ENCODE measurements around the gene TEDC1.
A peak's percentile ranks its signal among the peaks of the same experiment; 100 is the strongest.

Gene TEDC1

DNA sequence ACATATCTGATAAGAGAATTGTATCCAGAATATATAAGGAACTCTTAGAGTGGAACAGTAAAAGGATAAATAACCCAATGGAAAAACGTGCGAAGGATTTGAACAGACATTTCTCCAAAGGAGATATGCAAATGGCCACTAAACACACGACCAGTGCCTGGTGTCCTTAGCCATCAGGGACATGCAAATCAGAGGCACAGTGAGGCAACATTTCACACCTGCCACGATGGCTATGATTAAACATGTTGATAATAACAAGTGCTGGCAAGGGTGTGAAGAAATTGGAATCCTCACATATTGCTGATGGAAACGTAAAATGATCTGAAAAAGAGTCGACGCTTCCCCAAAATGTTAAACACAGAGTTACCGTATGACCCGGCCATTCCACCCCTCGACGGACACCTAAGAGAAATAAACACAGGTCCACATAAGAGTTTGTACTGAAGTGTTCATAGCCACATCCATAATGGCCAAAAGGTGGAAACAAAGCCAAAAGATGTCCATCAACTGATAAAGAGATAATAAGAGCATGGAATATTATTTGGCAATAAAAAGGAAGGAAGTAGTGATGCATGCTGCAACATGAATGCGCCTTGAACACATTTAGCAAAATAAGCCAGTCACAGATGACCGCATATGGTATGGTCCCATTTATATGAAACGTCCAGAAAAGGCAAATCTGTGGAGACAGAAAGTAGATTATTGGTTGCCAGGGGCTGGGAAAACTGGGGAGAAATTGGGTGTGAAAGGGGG lies 29.1 kb downstream of the TEDC1 start:
- H3K4me3 ChIP-seq: no peak overlapping the region
- H3K9ac ChIP-seq (ENCODE audit: insufficient read length): no peak overlapping the region
- DNase-seq (ENCODE audit: low read depth, low spot score): no peak
- H3K36me3 ChIP-seq (ENCODE audit: insufficient read depth, low read length): no peaks in the 10 kb centered on the region
- TF ChIP-seq POLR2AphosphoS5 (IDR thresholded peaks at IDR 0.05; ENCODE audit: borderline replicate concordance, low read depth, low read length) (no peak), FOXP2 (optimal IDR thresholded peaks at IDR 0.05; ENCODE audit: control extremely low read depth, extremely low read length, insufficient read depth) (no peak), EZH2 (IDR thresholded peaks at IDR 0.05) (no peak)
- no peak overlapping the region for H3K27ac ChIP-seq
- no peaks in the 10 kb centered on the region for H3K9me3 ChIP-seq (ENCODE audit: low read depth, low read length)

DNA sequence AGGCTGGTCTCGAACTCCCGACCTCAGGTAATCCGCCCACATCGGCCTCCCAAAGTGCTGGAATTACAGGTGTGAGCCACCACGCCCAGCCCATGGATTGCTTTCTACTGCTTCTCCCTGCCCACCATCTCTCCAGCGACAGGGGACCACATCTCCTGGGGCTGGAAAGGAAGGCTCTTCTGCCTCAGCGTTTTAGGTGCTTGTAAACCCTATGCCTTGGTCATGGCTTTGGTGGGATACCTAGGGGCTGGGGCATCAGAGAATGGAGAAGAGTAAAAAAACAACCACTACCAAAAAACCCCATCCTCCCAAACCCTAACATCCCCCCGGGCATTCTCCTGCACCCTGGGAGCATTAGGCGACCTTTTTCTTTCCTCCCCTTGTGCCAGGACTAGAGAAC lies 34.3 kb downstream of the TEDC1 start:
- no peaks in the 10 kb centered on the region for H3K9me3 ChIP-seq (ENCODE audit: low read depth, low read length)
- no peak overlapping the region for H3K9ac ChIP-seq (ENCODE audit: insufficient read length)
- H3K36me3 ChIP-seq (ENCODE audit: insufficient read depth, low read length): no peaks in the 10 kb centered on the region
- H3K4me3 ChIP-seq: no peak overlapping the region
- no peak overlapping the region for H3K27ac ChIP-seq
- no peak for DNase-seq (ENCODE audit: low read depth, low spot score)
- no peak for TF ChIP-seq EZH2 (IDR thresholded peaks at IDR 0.05)
- TF ChIP-seq FOXP2 (optimal IDR thresholded peaks at IDR 0.05; ENCODE audit: control extremely low read depth, extremely low read length, insufficient read depth): no peak
- TF ChIP-seq POLR2AphosphoS5 (IDR thresholded peaks at IDR 0.05; ENCODE audit: borderline replicate concordance, low read depth, low read length): no peak

DNA sequence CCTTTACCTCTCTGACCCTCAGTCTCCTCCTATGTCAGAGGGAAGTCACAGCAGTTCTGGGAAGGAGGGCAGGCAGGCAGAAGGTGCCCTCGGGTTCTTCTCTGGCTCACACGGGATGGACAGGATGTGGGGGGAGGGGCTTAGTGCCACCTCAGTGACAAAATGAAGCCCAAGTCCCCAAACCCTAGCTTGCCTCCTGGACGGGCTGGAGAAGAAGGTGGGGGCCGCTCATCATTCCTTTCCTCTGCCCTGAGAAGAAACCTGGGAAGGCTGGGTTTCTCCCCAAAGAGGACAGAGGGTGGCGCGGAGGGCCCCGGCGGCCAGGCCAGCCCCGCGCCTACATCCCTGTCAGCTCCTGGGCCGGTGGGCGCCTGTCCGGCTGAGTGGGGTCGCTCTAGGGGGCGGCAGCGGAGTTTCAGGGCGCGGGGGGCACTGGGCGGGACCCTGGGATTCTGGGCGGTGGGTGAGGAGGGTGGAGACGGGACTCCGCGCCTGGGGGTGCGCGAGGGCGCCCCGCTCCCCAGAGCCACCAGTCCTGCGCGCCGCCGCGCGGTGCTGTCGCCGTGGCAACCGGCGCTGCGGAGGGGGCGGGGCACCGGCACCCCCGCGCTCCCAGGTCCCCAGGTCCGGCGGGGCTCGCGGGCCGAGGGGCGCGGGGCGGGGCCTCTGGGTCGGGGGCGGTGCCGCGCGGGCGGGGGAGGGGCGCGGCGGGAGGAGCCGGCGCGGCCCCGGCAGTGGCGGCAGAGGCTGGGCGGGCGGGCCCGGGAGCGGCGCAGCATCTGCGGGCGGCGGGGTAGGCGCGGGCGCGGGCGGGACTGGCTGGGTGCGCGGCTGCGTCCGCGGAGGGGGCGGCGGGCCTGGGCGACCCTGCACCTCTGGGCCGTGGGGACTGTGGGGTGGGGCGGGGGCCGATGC lies 35.1 kb downstream of the TEDC1 start, which contains the start of gene TMEM121:
TMEM121 (plus strand) TSS at position 723 of the 915 bp plus-strand sequence. CDS start 2,252 bp downstream, outside the sequence.
- no peak within 1 kb of the TSS for H3K27ac ChIP-seq
- peak within 1 kb of the TSS; percentile 81 for H3K4me3 ChIP-seq
- H3K36me3 ChIP-seq (ENCODE audit: insufficient read depth, low read length): no peaks in the 10 kb centered on the region
- peak within 1 kb of the TSS; percentile 53 for H3K9ac ChIP-seq (ENCODE audit: insufficient read length)
- no peak for DNase-seq (ENCODE audit: low read depth, low spot score)
- H3K9me3 ChIP-seq (ENCODE audit: low read depth, low read length): no peaks in the 10 kb centered on the region
- TF ChIP-seq POLR2AphosphoS5 (IDR thresholded peaks at IDR 0.05; ENCODE audit: borderline replicate concordance, low read depth, low read length) (no peak), FOXP2 (optimal IDR thresholded peaks at IDR 0.05; ENCODE audit: control extremely low read depth, extremely low read length, insufficient read depth) (no peak), EZH2 (IDR thresholded peaks at IDR 0.05) (no peak)

DNA sequence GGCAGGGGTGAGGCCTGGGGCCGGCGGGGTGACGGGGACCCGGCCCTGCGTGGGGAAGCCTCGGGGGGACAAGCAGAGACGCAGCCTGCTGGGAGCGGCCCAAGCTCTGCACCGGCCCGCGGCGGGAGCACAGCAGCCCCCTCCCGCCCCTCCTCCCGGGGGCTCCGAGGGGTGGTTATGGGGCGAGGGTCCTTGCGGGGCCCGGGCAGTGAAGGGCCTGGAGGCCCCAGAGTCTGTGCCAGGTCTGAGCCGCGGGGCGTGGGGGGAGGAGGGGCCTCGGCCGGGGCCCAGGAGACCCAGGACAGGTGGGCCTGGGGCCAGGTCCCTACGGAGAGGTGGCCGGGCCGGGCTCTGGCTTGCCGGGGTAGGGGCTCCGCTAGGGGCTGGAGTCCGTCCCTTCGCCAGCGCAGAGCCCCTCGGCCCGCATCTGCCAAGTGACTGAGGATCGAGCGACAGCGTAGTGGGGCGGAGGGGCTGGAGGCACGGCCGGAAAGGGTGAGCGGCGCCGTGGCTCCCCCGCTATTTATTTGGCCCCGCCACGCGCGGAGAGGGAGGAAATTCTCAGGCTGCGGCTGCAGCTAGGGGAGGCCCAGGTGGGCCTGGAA lies 35.8 kb downstream of the TEDC1 start:
- TF ChIP-seq EZH2 (IDR thresholded peaks at IDR 0.05) (no peak), POLR2AphosphoS5 (IDR thresholded peaks at IDR 0.05; ENCODE audit: borderline replicate concordance, low read depth, low read length) (no peak), FOXP2 (optimal IDR thresholded peaks at IDR 0.05; ENCODE audit: control extremely low read depth, extremely low read length, insufficient read depth) (no peak)
- Histone ChIP-seq H3K27ac (no peak overlapping the region), H3K9ac (ENCODE audit: insufficient read length) (peak overlapping the region; percentile 53), H3K36me3 (ENCODE audit: insufficient read depth, low read length) (no peaks in the 10 kb centered on the region), H3K9me3 (ENCODE audit: low read depth, low read length) (no peaks in the 10 kb centered on the region), H3K4me3 (peak overlapping the region; percentile 81)
- no peak for DNase-seq (ENCODE audit: low read depth, low spot score)

DNA sequence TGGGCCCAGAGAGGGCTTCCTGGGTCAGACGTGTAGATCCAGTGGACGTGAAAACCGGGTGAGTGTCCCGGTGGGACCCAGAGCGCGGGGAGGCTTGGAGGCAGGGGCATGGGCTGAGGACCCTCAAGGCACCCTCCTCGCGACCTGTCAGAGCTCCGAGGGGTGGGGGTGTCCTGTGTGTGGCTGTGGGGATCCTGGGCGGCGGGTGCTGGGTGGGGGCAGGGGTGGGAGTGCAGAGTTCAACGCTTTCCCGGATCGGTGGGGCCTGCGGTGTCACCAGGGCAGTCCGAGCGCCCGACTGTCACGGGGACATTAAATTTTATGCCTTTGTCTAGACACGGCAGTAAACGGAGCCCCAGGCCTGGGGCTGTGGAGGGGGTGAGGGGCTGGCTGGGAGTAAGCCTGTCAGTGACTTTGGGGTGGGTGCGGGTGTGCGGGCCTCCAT lies 36.4 kb downstream of the TEDC1 start:
- Histone ChIP-seq H3K36me3 (ENCODE audit: insufficient read depth, low read length) (no peaks in the 10 kb centered on the region), H3K9ac (ENCODE audit: insufficient read length) (peak overlapping the region; percentile 75), H3K4me3 (peak overlapping the region; percentile 81), H3K27ac (no peak overlapping the region), H3K9me3 (ENCODE audit: low read depth, low read length) (no peaks in the 10 kb centered on the region)
- TF ChIP-seq EZH2 (IDR thresholded peaks at IDR 0.05): no peak
- no peak for TF ChIP-seq FOXP2 (optimal IDR thresholded peaks at IDR 0.05; ENCODE audit: control extremely low read depth, extremely low read length, insufficient read depth)
- no peak for TF ChIP-seq POLR2AphosphoS5 (IDR thresholded peaks at IDR 0.05; ENCODE audit: borderline replicate concordance, low read depth, low read length)
- DNase-seq (ENCODE audit: low read depth, low spot score): no peak

DNA sequence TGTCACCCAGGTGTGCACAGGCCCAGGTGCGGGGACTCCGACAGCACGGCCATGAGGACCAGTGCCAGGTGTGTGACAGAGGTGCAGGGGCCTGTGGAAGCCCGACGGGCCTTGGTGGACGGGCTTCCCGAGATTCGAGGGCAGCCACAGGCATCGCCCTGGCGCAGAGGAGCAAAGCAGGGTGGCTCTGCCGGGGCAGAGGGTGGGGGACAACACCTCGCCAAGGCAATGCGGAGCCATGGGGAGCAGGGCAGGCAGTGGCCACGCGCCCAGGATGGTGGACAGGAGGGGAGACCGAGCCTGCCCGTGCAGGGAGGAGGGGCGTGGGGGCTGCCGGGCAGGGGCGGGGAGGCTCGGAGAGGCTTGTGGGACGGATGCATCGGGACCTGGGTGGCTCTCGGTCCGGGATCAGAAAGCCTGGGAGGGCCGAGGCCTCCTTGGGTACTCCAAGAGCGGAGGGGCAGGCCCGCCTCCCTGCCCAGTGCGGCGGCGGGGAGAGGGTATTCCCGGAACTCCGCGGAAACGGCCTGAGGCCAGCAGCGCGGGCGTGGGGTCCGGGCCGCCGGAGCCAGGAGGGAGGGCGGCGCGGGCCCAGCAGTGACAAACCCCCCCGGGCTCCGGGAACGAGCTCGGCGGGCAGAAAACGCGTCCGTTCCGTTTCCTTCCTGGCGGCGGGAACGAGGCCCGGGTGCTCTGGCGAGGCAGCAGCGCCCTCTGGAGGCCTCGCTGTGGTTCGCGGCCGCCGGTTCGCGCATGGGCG lies 37.0 kb downstream of the TEDC1 start:
- no peak for TF ChIP-seq POLR2AphosphoS5 (IDR thresholded peaks at IDR 0.05; ENCODE audit: borderline replicate concordance, low read depth, low read length)
- TF ChIP-seq EZH2 (IDR thresholded peaks at IDR 0.05): no peak
- no peak for TF ChIP-seq FOXP2 (optimal IDR thresholded peaks at IDR 0.05; ENCODE audit: control extremely low read depth, extremely low read length, insufficient read depth)
- DNase-seq (ENCODE audit: low read depth, low spot score): no peak
- H3K9me3 ChIP-seq (ENCODE audit: low read depth, low read length): no peaks in the 10 kb centered on the region
- H3K9ac ChIP-seq (ENCODE audit: insufficient read length): peak overlapping the region; percentile 75
- peak overlapping the region; percentile 81 for H3K4me3 ChIP-seq
- H3K36me3 ChIP-seq (ENCODE audit: insufficient read depth, low read length): no peaks in the 10 kb centered on the region
- no peak overlapping the region for H3K27ac ChIP-seq

DNA sequence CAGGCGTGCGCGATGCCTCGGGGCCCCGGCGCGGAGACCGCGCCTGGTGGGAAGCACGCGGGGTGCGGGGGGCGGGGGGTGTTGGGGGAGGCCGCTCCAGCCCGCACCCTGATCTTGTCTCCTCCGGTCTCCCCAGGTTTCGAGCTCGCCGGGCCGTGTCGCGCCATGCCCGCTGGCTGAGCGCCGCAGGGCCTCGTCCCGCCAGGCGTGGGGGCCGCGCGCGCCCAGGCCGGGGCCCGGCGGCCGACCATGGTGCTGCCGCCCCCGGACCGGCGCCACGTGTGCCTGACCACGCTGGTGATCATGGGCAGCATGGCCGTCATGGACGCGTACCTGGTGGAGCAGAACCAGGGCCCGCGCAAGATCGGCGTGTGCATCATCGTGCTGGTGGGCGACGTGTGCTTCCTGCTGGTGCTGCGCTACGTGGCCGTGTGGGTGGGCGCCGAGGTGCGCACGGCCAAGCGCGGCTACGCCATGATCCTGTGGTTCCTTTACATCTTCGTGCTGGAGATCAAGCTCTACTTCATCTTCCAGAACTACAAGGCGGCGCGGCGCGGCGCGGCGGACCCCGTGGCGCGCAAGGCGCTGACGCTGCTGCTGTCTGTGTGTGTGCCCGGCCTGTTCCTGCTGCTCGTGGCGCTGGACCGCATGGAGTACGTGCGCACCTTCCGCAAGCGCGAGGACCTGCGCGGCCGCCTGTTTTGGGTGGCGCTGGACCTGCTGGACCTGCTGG lies 37.7 kb downstream of the TEDC1 start:
- no peak for TF ChIP-seq FOXP2 (optimal IDR thresholded peaks at IDR 0.05; ENCODE audit: control extremely low read depth, extremely low read length, insufficient read depth)
- TF ChIP-seq POLR2AphosphoS5 (IDR thresholded peaks at IDR 0.05; ENCODE audit: borderline replicate concordance, low read depth, low read length): no peak
- TF ChIP-seq EZH2 (IDR thresholded peaks at IDR 0.05): no peak
- peak overlapping the region; percentile 81 for H3K4me3 ChIP-seq
- H3K9ac ChIP-seq (ENCODE audit: insufficient read length): no peak overlapping the region
- H3K36me3 ChIP-seq (ENCODE audit: insufficient read depth, low read length): no peaks in the 10 kb centered on the region
- H3K27ac ChIP-seq: no peak overlapping the region
- DNase-seq (ENCODE audit: low read depth, low spot score): no peak
- H3K9me3 ChIP-seq (ENCODE audit: low read depth, low read length): no peaks in the 10 kb centered on the region
